IMR-90 (cell line): Measurements from ENCODE around the gene ZNF519. TPM values are rescaled to one million over a fixed set of nuclear protein-coding genes. Genes with fewer than 3 reads are reported as not detected.
"Not testable (repeated sequence)": the region's sequence is repeated elsewhere in the genome, so short reads cannot be mapped to it uniquely, and the experiment has no call there.

Experiments used
- ATAC-seq: fragments of 200-7000 bp; cut with Tn5 transposase; 2 replicates; pipeline ENCODE4 v1.9.1; 2020; ENCODE audit warnings: low read depth, mild to moderate bottlenecking, moderate library complexity
- BruUV-seq: library from RNA; stranded (reverse); fragments of 400-500 nt; replicated peaks from 2 replicates; lab custom pipeline; 2021; lab: Mats Ljungman, UMichigan
- CTCF ChIA-PET: fragments of 300-600 bp; formaldehyde crosslinking; extraction: SDS; loops from one replicate; lab custom pipeline; 2021; ENCODE audit warnings: antibody characterized with exemption; lab: Yijun Ruan, JAX
- POLR2A ChIA-PET: fragments of 300-600 bp; sonication (Branson Sonifier 250); formaldehyde crosslinking; loops from one replicate; lab custom pipeline; 2022; ENCODE audit warnings: antibody characterized with exemption; ENCODE audit not compliant: unreplicated experiment; lab: Charles Lee
- DNase-seq: peaks from one replicate; pipeline ENCODE4 v3.0.0; 2013
- H2AFZ ChIP-seq: replicated peaks from 2 replicates; pipeline ENCODE3; 2013; ENCODE audit warnings: low read length, mild to moderate bottlenecking; ENCODE audit not compliant: poor library complexity
- H2AK5ac ChIP-seq: 2 replicates; pipeline ENCODE4 v1.6.1; 2013; ENCODE audit warnings: low read depth, low read length, inconsistent platforms
- H2AK9ac ChIP-seq: replicated peaks from 2 replicates; pipeline ENCODE3; 2013; ENCODE audit warnings: mild to moderate bottlenecking, low read depth, low read length, moderate library complexity; ENCODE audit not compliant: poor library complexity
- H2BK120ac ChIP-seq: 2 replicates; pipeline ENCODE4 v1.6.1; 2013; ENCODE audit warnings: low read depth, low read length, inconsistent platforms
- H2BK15ac ChIP-seq: 3 replicates; pipeline ENCODE4 v1.6.1; 2013; ENCODE audit warnings: low read depth, low read length, inconsistent platforms
- H2BK20ac ChIP-seq: 2 replicates; pipeline ENCODE4 v1.6.1; 2013; ENCODE audit warnings: low read depth, mild to moderate bottlenecking, inconsistent platforms, low read length, moderate library complexity
- H2BK5ac ChIP-seq: 2 replicates; pipeline ENCODE4 v1.6.1; 2013; ENCODE audit warnings: mild to moderate bottlenecking, low read depth, low read length, inconsistent platforms; ENCODE audit not compliant: poor library complexity, severe bottlenecking
- H3K14ac ChIP-seq: replicated peaks from 2 replicates; pipeline ENCODE4 v1.6.1; 2013; ENCODE audit warnings: low read depth, low read length, inconsistent platforms
- H3K18ac ChIP-seq: 2 replicates; pipeline ENCODE4 v1.6.1; 2013; ENCODE audit warnings: low read depth, low read length, control low read depth
- H3K23ac ChIP-seq: 2 replicates; pipeline ENCODE4 v1.6.1; 2013; ENCODE audit warnings: low read depth, low read length, inconsistent platforms
- H3K27ac ChIP-seq: 2 replicates; pipeline ENCODE4 v1.5.1; 2013; ENCODE audit warnings: mild to moderate bottlenecking, control low read depth, low read length; ENCODE audit not compliant: insufficient read depth
- H3K27me3 ChIP-seq: 2 replicates; pipeline ENCODE4 v1.6.1; 2013; ENCODE audit warnings: low read length; ENCODE audit not compliant: control insufficient read depth, insufficient read depth
- H3K36me3 ChIP-seq: 2 replicates; pipeline ENCODE4 v1.6.1; 2013; ENCODE audit warnings: low read length, mixed read lengths; ENCODE audit not compliant: control insufficient read depth, insufficient read depth
- H3K4ac ChIP-seq: 2 replicates; pipeline ENCODE4 v1.6.1; 2013; ENCODE audit warnings: low read depth, low read length, inconsistent platforms
- H3K4me1 ChIP-seq: 2 replicates; pipeline ENCODE4 v1.6.1; 2013; ENCODE audit warnings: low read length, mixed read lengths; ENCODE audit not compliant: control insufficient read depth, insufficient read depth
- H3K4me2 ChIP-seq: 2 replicates; pipeline ENCODE4 v1.6.1; 2013; ENCODE audit warnings: low read depth, mild to moderate bottlenecking, control low read depth, low read length, moderate library complexity
- H3K4me3 ChIP-seq: 2 replicates; pipeline ENCODE4 v1.5.1; 2013; ENCODE audit warnings: low read depth, mild to moderate bottlenecking, control low read depth, low read length, moderate library complexity; ENCODE audit not compliant: insufficient read depth
- H3K56ac ChIP-seq: 2 replicates; pipeline ENCODE4 v1.6.1; 2013; ENCODE audit warnings: low read length, inconsistent platforms; ENCODE audit not compliant: insufficient read depth; ENCODE audit errors: extremely low read depth
- H3K79me1 ChIP-seq, 2 experiments: 2 replicates each; pipeline ENCODE4 v1.6.1; 2013; ENCODE audit warnings: low read length in 2 of 2, inconsistent platforms in 1 of 2, low read depth in 1 of 2
- H3K9ac ChIP-seq: 2 replicates; pipeline ENCODE4 v1.6.1; 2013; ENCODE audit warnings: low read depth, low read length, control low read depth
- H3K9me1 ChIP-seq: 2 replicates; pipeline ENCODE4 v1.6.1; 2013; ENCODE audit warnings: low read length, inconsistent platforms; ENCODE audit not compliant: insufficient read depth
- H3K9me3 ChIP-seq: 2 replicates; pipeline ENCODE4 v1.6.1; 2013; ENCODE audit warnings: low read length; ENCODE audit not compliant: control insufficient read depth, insufficient read depth
- H4K20me1 ChIP-seq: 2 replicates; pipeline ENCODE4 v1.6.1; 2013; ENCODE audit warnings: low read length, inconsistent platforms; ENCODE audit not compliant: insufficient read depth
- H4K5ac ChIP-seq: 2 replicates; pipeline ENCODE4 v1.6.1; 2013; ENCODE audit warnings: mild to moderate bottlenecking, low read depth, low read length, control low read depth
- H4K8ac ChIP-seq, 2 experiments: 2 replicates each; pipeline ENCODE4 v1.6.1; 2013; ENCODE audit warnings: low read depth in 2 of 2, low read length in 2 of 2, control low read depth in 1 of 2, inconsistent platforms in 1 of 2
- H4K91ac ChIP-seq: 2 replicates; pipeline ENCODE4 v1.6.1; 2013; ENCODE audit warnings: low read depth, low read length, inconsistent platforms; ENCODE audit not compliant: insufficient read depth
- WGBS, 2 experiments: methylation state at CpG; one replicate each; pipeline versions ENCODE4 v1.1.5 to v1.1.7; 2013; ENCODE audit warnings: missing lambda C conversion rate in 2 of 2; ENCODE audit not compliant: insufficient read length in 1 of 2; ENCODE audit errors: extremely low coverage in 2 of 2; 5-methylcytosine and 5-hydroxymethylcytosine counted together
- dilution Hi-C: fragments of 300-500 bp; cut with HindIII; formaldehyde crosslinking; loops from one replicate; pipeline ENCODE4 v1.14.3; 2018; ENCODE audit warnings: low sequenced_read_pairs; ENCODE audit not compliant: unreplicated experiment
- in situ Hi-C: fragments of 300-500 bp; cut with MboI; formaldehyde crosslinking; loops from 3 replicates; pipeline ENCODE4 v1.14.3; 2019; ENCODE audit warnings: low sequenced_read_pairs, inconsistent platforms, mixed read lengths
- intact Hi-C: fragments of 100-400 bp; cut with micrococcal nuclease; formaldehyde crosslinking; loops from 2 replicates; pipeline ENCODE4 v1.10.0; 2022
- polyA plus RNA-seq, 3 experiments: library from polyadenylated mRNA; depleted of rRNA; stranded (reverse); fragments of >200 nt; gene quantifications; 2 replicates each; pipeline ENCODE4 v1.2.3, GENCODE V29; 2012; ENCODE audit warnings: low replicate concordance in 1 of 3
- total RNA-seq: library from RNA; depleted of rRNA; stranded (reverse); fragments of >200 nt; gene quantifications from 2 replicates; pipeline ENCODE4 v1.2.3, GENCODE V29; 2012

ZNF519 gene
- total and polyA plus RNA-seq, 2 of the 4 experiments (the other 2 are of a cell fraction): 2.3 to 4.7 TPM

- H3K36me3 ChIP-seq, H3K9me1 ChIP-seq, H3K4me3 ChIP-seq, H2AK5ac ChIP-seq, H4K8ac ChIP-seq, H2BK5ac ChIP-seq, H4K5ac ChIP-seq, H4K20me1 ChIP-seq, H2BK20ac ChIP-seq, DNase-seq, H4K91ac ChIP-seq, H3K4ac ChIP-seq, H2AK9ac ChIP-seq, ATAC-seq, H3K79me1 ChIP-seq, H2BK120ac ChIP-seq, POLR2A ChIA-PET, H3K9ac ChIP-seq, H3K14ac ChIP-seq, H3K4me1 ChIP-seq, H3K18ac ChIP-seq, in situ Hi-C loops, CTCF ChIA-PET, H3K27me3 ChIP-seq, H3K4me2 ChIP-seq, H3K23ac ChIP-seq, H2BK15ac ChIP-seq, dilution Hi-C loops, BruUV-seq, H3K9me3 ChIP-seq, intact Hi-C loops, H3K27ac ChIP-seq, H3K56ac ChIP-seq, H2AFZ ChIP-seq: not testable (repeated sequence)
- WGBS, 2 experiments: no CpG with 5 or more reads among the region's 2 CpGs
Measured at GRCh38 chr18:14139583-14139982, 7.3 kb upstream of the ZNF519 start.

GRCh38 chr18:14137971-14138370 is 5.7 kb upstream of the ZNF519 start:
- DNase-seq, H3K79me1 ChIP-seq, H3K9ac ChIP-seq, H3K23ac ChIP-seq, H3K4me1 ChIP-seq, H3K9me1 ChIP-seq, H3K4me2 ChIP-seq, H3K56ac ChIP-seq, H3K36me3 ChIP-seq, in situ Hi-C loops, intact Hi-C loops, H3K27me3 ChIP-seq, POLR2A ChIA-PET, H2AK5ac ChIP-seq, ATAC-seq, H2BK15ac ChIP-seq, H3K27ac ChIP-seq, H3K9me3 ChIP-seq, H4K8ac ChIP-seq, CTCF ChIA-PET, H3K14ac ChIP-seq, BruUV-seq, H3K18ac ChIP-seq, H4K5ac ChIP-seq, H4K91ac ChIP-seq, H2AFZ ChIP-seq, H2BK5ac ChIP-seq, H3K4me3 ChIP-seq, H2BK120ac ChIP-seq, dilution Hi-C loops, H2BK20ac ChIP-seq, H4K20me1 ChIP-seq, H3K4ac ChIP-seq, H2AK9ac ChIP-seq: not testable (repeated sequence)
- WGBS, 2 experiments: no CpG with 5 or more reads among the region's 4 CpGs
